NCI-H2081 (cell line): ENCODE measurements around the gene TK1.

ENCODE experiments used
- DNase-seq, 2 experiments: peaks; one replicate each; lab custom pipeline; 2025; lab: John Stamatoyannopoulos, UW

TK1 gene

GRCh38 chr17:78176548-78177025 is 10.3 kb downstream of the TK1 start:
- DNase-seq: no peak

GRCh38 chr17:78175643-78175981 is 11.2 kb downstream of the TK1 start:
- DNase-seq: no peak

- DNase-seq: peak in 1 of 2 experiments; percentile 42
Observed at GRCh38 chr17:78174870-78175642, 11.8 kb downstream of the TK1 start.

- no peak for DNase-seq
Observed at GRCh38 chr17:78174346-78174869, 12.4 kb downstream of the TK1 start.

GRCh38 chr17:78173097-78173715 is 13.6 kb downstream of the TK1 start:
- no peak for DNase-seq

GRCh38 chr17:78172249-78173051 is 14.4 kb downstream of the TK1 start:
- DNase-seq: peak; percentile 60 to 83

- peak; percentile 52 to 83 for DNase-seq
Observed at GRCh38 chr17:78171591-78172248, 15.1 kb downstream of the TK1 start.

GRCh38 chr17:78170692-78171590 is 15.9 kb downstream of the TK1 start:
- no peak for DNase-seq

GRCh38 chr17:78168903-78169793 is 17.7 kb downstream of the TK1 start:
- peak; percentile 18 to 42 for DNase-seq

- peak; percentile 87 to 89 for DNase-seq
Observed at GRCh38 chr17:78168242-78168902, 18.5 kb downstream of the TK1 start, which contains the start of gene SYNGR2. Gene SYNGR2, plus strand, starts transcription at chr17:78168581. Its CDS starts 36 bp downstream, at chr17:78168617.

GRCh38 chr17:78166416-78166815 is 20.4 kb downstream of the TK1 start:
- DNase-seq: peak in 1 of 2 experiments; percentile 64

- no peak for DNase-seq
Observed at GRCh38 chr17:78164748-78165607, 21.9 kb downstream of the TK1 start.

- DNase-seq: peak in 1 of 2 experiments; percentile 14
Observed at GRCh38 chr17:78163881-78164747, 22.7 kb downstream of the TK1 start.

GRCh38 chr17:78159575-78160158 is 27.2 kb downstream of the TK1 start:
- no peak for DNase-seq

GRCh38 chr17:78154903-78155811 is 31.7 kb downstream of the TK1 start:
- no peak for DNase-seq
